GM19468 (cell line): Measurements from ENCODE around the gene EDA.

Source experiments
- ATAC-seq: cut with Tn5 transposase; IDR thresholded peaks from one replicate; pipeline ENCODE4 v1.9.1; 2021; ENCODE audit warnings: mild to moderate bottlenecking, moderate library complexity, moderate number of reproducible peaks; ENCODE audit not compliant: unreplicated experiment; ENCODE audit errors: extremely low read depth

The EDA gene

DNA sequence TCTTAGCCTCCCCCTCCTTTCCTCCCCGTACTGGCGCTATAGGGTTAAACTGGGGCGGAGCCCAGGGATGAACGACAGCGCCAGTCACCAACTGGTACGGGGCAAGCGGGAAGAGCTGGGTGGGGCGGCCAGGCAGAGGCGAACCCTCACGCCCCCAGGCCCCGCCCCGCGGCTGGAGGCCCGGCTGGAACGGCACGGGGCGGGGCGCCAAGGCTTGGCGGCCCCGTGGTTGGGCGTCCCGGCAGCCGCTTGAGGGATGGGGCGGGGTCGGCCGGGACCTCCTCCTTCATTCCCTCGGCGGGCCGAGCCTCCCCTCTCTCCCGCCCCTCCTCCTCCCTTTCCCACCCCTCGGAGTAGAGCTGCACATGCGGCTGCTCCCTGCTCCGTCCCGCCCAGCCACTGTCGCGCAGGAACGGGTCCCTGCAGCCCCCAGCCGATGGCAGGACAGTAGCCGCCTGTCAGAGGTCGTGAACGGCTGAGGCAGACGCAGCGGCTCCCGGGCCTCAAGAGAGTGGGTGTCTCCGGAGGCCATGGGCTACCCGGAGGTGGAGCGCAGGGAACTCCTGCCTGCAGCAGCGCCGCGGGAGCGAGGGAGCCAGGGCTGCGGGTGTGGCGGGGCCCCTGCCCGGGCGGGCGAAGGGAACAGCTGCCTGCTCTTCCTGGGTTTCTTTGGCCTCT, at the start of gene EDA:
TSS of gene EDA (plus strand) at position 335 of the 678 bp plus-strand sequence.
- peak; percentile 69 for ATAC-seq

DNA sequence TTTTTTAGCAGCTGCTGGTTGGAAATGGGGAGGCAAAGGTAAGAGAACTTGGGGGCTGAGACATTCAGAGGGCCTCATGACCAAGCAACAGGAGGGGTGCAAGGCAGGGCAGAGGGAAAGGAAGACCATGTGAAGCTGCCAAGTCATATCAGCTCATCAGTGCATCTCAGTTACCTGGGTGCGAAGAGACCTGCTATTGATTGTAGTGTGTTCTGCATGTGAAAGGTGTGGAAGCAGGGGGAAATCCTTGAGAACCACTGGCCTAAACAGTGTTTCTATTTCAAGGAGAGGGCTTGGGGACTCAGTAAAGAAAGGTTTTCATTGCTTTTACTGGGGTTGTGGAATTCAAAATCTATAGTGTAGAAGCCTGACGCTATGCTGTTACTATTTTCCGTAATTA, 47.1 kb upstream of the EDA start:
- no peak for ATAC-seq

DNA sequence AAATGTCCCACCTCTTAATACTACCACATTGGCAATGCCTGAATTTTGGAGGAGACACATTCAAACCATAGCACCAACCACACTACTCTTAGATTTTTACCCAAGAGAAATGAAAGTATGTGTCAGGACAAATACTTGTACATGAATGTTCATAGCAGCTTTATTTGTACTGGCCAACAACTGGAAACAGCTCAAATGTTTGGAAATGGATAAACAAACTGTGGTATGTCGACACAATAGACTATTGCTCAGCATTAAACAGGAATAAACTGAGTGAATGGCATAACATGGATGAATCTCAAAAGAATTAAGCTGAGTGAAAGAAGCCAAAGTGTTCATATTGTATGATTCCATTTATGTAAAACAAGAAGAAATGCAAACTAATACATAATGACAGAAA, 18.5 kb upstream of the EDA start:
- ATAC-seq: no peak

DNA sequence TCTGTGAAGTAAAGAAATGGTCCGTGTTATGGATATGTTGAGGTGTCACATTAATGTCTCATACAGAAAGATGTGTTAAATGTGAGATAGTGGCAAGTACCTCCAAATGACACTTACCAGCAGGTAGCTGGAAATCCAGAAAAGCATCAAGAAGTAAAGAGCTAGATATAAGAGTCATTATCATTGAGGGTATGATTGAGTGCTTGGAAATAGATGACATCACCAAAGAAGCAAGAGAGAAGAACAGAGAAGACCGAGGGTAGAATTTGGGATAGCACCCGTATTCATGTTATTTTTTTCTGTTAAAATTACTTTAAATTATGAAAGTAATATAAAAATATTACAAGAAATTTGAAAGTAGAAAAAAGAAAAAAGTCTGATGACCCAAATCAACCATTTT, 15.7 kb upstream of the EDA start:
- no peak for ATAC-seq

DNA sequence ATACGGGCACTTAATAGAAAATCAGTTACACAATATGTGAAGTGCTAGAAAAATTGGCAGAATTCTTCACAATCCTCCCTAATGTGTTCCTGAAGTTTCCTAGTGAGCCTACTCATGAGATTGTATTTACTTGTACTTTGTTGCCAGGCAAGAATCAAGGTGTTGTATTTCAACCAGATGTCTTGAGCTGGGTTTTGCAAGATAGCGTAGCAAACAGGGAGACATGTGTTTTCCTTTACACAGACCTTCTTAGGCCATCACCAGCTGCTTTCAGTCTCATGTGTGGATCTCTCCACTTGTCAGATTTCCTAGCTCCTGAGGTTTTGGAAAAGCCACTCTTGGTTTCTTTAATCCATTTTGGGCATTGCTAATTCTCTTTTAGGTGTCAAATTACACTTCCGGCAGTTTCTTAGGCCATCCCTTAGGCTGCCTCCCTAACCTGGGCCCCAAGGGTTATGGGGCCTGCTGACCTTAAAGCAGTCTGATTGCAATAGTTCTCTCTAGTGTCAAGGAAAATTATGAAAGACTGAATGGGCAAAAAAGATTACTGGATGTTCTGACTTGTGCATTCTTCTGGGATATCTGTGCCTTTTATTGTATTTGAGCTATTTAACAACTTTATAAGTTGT, 12.2 kb upstream of the EDA start:
- ATAC-seq: no peak

DNA sequence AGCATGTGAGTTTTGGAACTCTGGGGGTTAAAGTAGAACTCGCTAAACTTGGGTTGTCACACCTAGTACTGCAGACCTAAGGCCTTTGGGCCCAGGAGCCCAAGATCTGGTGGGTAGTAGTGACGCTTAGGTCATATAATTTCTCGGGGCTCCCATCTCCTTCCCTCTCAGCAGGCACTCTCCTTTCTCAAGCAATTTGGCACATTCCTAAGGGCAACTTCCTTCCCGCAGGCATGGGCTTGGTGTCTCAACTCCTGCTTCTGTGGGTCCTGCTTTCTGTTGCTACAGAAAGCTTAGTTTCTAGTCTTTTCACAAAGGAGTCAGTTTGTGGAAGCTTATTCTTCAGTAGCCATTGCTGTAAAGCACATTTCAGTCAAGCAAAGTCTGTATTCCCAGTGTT, 10.4 kb upstream of the EDA start:
- no peak for ATAC-seq

DNA sequence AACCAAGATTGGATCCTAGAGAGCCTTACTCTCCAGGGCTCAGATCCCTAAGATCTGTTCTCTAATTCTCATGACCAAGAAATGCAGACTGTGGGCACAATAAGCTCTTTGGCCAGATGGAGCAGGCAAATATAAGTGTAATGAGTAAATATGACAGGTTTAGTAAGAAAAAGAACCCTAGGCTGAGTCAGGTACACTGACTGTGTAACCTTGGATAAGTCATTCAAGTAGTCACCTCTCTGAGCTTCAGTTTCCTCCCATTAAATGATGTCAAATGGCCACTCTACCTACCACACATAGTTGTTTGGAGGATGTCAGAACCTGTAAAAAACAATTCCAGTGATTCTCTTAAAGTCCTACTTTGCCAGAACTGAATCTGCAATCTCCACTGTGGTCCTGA, 8.3 kb upstream of the EDA start:
- no peak for ATAC-seq

DNA sequence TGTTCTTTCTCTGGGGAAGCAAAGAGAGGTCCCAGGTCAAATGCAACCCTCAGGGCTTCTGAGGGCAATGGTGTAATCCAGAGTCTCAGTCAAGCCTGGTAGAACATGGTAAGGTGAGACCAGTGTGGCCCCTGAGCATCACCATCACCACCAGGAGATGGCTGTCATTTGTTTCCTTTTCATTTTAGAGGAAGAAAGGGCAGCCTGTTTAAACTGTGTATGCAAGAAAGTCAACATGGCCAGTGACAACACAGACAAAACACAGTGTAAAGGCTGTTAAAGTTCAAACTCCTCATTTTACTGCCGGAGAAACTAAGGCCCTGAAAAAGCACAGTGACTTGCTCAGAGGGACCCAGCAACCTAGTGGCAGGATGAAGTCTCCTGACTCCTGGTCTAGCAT, 2.0 kb upstream of the EDA start:
- no peak for ATAC-seq

DNA sequence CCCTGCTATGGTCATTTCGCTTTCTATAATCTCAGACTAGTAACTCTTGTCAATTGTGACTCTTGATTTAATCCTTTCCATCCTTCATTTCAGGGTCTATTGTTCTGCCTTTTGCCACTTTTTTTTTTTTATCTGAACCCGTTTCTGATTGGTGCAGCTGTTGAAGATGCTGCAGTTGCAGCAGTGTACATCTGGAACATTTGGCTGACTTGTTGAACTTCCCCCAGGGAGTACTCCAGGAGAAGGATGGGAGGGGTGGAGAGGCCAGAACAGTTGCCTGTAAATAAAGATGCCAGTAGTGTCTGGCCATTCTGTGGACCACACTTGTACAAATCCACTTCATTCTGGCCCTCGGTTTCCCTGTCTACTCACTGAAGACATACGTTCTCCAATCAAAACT, 1.0 kb upstream of the EDA start:
- no peak for ATAC-seq

DNA sequence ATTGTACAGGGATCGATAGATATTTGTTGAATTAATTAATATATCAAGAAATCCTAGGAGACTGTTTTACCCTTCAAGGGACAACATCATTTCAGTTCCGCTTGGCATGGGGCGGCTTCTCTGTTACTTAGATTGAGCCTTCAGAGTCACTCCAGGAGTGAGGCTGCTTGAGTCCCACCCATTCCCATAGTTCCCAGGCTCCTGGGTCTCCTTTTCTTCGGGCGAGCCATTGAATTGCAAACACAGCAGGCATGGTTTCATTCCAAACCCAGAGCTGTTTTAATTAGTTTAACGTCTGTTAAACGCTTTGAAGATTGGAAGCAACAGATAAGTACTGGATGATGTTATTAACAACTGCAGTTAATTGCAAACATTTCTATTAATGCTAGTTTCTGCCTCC, 571 bp upstream of the EDA start:
- no peak for ATAC-seq

DNA sequence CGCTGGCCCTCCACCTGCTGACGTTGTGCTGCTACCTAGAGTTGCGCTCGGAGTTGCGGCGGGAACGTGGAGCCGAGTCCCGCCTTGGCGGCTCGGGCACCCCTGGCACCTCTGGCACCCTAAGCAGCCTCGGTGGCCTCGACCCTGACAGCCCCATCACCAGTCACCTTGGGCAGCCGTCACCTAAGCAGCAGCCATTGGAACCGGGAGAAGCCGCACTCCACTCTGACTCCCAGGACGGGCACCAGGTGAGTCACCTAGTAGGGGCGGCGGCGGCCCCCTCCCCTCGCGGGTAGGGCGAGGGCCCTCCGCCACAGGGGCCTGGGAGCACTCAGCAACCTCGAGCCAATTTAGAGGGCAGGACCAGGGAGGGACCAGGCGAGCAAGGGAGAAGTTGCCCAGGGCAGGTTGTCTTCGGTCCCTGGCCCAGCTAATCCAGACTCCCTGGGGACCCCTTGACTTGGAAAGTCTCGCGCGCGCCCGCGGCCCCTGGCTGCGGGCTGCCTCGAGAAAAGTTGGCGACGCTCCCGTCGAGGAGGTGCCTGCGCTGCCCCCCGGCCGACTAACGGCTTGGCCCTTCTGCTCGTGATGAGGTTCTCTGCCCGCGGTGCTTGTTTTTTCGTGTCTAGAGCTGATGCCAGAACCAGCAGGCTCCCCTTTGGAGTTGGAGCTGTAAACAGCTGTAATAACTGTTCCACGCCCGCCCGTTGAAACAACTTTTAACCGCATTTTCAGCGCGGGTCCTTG, 717 bp downstream of the EDA start:
- ATAC-seq: no peak

DNA sequence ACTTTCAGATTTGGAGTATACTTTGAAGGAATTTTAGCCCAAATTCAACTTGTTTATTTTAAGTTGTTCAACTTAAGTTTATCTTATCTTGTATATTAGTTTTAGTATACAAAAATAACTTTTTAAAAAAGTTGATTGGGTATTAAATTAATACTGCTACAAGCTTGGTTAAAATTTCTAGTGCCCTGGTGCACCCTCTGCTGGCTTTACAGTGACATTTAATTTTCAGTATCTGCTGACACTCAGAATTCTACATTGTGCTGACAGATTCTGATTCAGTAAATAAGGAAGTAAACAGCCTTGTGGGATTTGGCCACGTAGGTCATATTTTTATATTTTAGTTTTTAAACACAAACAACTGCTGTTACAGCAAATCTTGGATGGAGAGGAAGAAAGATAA, 2.9 kb downstream of the EDA start:
- no peak for ATAC-seq

DNA sequence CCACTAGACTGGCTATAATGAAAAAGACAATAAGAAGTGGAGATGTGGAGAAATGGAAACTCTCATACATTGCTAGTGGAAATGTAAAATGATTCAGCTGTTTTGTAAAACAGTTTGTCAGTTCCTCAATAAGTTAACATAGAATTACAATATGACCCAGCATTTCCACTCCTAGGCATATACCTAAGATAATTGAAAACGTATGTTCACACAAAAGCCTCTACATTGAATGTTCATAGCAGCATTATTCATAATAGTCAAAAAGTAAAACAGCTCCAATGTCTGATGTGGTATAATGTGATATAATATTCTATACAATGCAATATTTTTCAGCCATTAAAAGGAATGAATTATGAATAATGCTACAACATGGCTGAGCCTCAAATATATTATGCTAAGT, 10.2 kb downstream of the EDA start:
- no peak for ATAC-seq

DNA sequence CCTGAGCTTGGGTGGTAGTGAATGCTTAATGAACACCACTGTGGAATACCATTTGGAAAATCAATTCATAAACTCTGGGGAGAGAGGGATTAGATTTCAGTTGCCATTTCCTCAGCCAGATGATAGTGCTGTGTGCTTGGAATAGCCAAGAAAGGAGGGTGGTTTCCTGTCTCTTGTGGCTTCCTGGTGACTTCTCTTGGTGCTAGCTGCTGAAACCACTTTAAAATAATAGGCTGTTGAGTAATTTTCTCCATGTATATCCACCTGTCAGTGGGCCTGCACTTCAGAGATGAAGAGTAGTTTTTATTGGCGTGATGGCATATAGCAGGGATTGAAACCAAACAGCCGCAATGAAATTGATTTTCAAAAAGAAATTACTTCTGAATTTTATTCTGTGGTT, 11.8 kb downstream of the EDA start:
- no peak for ATAC-seq

DNA sequence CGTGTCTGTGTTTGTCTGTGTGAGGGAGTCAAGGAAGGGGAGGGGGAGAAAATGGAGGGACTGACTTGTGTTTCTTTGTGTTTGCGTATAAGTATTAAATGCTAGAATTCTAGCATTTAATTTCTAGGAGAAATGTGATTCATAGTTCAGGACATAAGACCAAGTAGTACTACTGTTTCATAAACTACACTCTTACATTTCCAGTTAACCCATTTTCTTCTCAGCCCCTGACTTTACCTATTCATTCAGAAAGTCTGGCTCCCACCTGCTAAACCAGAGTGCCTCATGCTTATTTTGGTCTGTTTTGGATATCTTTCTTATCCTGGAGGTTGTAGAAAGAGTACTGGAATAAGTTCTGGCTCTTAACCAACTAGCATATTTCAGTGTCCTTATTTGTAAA, 14.2 kb downstream of the EDA start:
- no peak for ATAC-seq

DNA sequence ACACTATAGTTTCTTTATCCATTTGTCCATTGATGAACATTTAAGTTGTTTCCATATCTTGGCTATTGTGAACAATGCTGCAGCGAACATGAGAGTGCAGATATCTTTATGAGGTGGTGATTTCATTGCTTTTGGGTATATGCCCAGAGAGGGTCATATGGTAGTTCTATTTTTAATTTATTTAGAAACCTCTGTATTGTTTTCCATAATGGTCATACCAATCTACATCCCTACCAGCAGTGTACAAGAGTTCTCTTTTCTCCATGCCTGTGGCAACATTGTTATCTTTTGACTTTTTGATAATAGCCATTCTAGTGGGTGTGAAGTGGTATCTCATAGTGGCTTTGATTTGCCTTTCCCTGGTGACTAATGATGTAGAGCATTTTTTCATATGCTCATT, 48.8 kb downstream of the EDA start:
- no peak for ATAC-seq

DNA sequence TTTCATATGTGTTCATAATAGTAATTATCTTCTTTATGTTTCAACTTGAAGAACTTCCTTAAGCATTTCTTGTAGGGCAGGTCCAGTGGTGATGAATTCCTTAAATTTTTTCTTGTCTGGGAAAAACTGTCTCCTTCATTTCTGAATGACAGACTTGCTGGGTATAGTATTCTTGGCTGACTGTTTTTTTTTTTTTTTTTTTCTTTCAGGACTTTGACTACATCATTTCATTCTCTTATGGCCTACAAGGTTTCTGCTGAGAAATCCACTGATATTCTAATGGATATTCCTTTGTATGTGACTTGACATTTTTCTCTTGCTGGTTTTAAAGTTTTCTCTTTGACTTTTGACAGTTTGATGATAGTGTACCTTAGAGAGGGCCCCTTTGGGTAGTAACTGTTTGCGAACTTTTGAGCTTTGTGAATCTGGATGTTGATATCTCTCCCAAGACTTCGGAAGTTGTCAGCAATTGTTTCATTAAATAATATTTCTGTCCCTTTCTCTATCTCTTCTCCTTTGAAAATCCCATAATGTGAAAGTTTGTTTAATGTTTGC, 54.2 kb downstream of the EDA start:
- no peak for ATAC-seq

DNA sequence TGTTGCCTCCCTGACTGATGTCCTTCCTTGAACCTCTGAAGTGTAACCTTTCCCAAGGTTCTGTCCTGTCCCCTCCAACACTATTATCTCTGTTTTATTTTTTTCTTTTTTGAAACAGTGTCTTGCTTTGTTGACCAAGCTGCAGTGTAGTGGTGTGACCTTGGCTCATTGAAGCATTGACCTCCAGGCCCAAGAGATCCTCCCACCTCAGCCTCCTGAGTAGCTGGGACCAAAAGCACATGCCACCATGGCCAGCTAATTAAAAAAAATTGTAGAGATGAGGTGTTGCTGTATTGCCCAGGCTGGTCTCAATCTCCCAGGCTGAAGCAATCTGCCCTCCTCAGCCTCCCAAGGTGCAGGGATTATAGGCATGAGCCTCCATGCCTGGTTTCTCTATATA, 59.0 kb downstream of the EDA start:
- no peak for ATAC-seq

DNA sequence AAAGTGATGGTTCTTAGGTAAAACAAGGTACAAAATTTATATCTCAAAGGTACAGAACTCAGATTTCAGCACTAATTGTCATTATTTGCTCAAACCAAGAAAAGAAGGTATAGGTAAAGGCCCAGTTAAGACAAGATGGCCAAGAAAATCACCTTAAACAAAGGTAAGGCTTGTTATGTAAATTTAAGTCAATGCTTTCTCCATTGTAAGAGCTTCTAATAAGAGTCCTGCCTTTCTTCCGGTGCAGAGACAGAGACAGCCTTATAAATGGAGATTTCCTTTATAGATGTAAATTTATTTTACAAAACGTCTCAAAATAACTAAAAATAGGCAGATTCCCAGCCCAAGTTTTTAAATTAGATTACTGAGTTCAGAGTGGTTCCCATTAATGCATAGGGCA, 89.9 kb downstream of the EDA start:
- no peak for ATAC-seq

DNA sequence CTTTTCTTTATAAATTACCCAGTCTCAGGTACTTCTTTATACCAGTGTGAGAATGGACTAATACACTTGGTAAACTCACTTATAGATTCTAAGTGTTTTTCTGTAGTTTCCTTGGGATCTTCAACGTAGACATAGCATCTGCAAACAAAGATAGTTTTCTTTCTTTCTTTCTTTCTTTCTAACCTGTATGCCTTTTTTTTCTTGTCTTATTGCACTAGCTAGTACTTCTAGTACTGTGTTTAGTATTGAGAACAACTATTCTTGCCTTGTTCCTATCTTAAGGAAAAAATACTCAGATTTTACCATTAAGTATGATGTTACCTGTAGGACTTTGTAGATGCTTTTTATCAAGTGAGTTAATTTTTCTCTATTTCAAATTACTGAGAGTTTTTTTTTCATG, 102.2 kb downstream of the EDA start:
- ATAC-seq: no peak

DNA sequence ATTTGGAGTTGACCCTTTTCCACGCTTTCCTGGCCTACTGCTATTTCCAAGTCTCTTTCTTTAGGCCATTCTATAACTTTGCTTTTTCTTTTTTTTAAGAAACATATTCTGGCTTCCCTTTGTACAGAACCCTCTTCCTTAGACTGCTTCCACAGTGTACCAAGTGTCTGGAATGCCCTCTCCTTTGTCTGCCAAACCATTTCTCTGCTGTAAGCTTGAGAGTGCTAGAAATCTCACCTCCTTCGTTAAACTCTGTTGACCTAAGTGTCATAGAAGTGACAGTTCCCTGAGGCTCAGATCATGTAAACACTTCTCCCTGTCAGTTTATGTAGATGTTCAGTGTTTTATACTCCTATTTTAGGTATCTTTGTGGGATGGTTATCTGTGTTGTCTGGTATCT, 108.4 kb downstream of the EDA start:
- no peak for ATAC-seq
